Body of pancreas (tissue), 4 donors: ENCODE results near the gene MAB21L2.

ENCODE experiments used
- CTCF ChIP-seq, 7 experiments: fragments of 450-650 bp in 4 of 7; fragments of 200-600 bp in 3 of 7; sonication (generic) in 3 of 7; IDR thresholded peaks; one replicate each; pipeline ENCODE4 v1.5.1; 2016 to 2019; ENCODE audit warnings: antibody characterized with exemption in 7 of 7
- POLR2A ChIP-seq, 3 donors: fragments of 450-650 bp; IDR thresholded peaks; one replicate each; pipeline ENCODE4 v1.6.1; 2016; ENCODE audit warnings: antibody characterized with exemption in 3 of 3, mild to moderate bottlenecking in 2 of 3

- TF ChIP-seq CTCF (IDR thresholded peaks at IDR 0.05) (no peak), POLR2A (IDR thresholded peaks at IDR 0.05) (no peak)
Measured at GRCh38 chr4:150582873-150583286, 929 bp downstream of the MAB21L2 start.
